Hematopoietic multipotent progenitor cell treated with erythropoietin and hydrocortisone succinate and interleukin-3 and kit ligand, for 6 days (in vitro differentiated cells): Measurements from ENCODE around the gene DNAAF3.
"Not testable (repeated sequence)": the region's sequence is repeated elsewhere in the genome, so short reads cannot be mapped to it uniquely, and the experiment has no call there.

ENCODE experiments used
- DNase-seq: peaks from one replicate; pipeline ENCODE4 v3.0.0-alpha.2; 2015

DNAAF3 gene

DNA sequence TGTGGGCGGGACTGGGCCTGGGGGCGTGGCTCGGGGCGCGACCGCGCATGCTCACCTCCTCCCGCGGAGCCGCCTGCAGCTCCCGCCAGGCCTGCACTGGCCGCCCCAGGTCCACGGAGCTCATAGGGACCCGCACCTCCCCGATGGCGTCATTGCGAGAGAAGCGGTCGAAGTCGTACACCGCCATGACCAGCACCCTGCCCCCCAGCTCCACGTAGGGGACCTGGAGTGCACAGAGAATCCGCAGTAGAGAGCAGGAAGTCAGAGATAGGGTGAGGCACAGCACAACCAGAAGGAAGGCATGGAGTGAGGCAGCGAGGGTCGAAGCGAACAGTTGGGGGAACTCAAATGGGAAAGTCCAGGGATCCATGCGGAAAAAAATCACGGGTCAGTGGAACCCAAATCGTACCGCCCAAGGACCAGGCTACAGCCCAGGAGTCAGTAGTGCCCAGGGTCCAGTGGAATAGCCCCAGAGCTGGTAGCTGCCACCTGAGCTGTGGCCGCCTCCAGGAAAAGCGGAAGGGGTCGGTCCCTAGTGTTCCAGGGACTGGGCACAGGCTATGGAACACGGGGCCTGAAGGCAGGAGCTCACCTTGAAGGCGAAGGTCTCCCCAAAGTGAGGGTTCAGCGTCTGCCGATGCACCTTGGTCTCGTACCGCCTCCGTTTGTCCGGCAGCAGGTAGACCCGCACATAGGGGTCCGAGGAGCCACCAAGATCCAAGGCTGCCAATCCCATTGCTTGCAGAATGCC, 8.9 kb upstream of the DNAAF3 start:
- DNase-seq: no peak

DNA sequence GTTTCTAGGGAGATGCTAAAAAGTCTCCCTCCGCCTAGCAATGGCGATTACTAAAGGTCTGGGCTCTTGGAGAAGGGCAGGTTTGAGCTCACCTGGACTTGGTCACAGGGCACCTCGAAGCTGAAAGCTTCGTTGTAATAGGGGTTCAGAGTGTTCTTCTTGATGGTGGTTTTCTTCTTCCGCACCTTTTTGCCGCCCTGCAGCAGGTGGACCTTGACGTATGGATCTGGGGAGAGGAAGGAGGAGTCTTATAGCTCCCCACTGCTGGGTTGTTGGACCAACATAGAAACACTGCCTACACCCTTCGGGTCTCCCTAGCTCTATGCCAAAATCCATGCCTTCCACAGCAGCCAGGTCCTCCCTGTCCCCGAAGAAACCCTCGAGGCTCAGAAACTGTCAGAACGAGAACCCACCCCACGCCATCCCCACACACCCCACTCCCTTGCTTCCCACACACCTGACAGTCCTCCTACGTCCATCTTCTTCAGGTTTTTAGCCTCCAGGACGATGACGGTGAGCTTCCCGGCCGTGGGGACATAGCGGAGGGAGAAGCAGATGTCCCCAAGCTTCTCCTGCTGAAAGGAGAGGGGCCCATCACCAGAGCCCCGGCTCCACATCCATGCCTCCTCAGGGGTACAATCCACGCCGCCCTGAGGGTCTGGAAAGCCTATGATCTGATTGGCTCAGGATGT, 8.2 kb upstream of the DNAAF3 start:
- no peak for DNase-seq

DNA sequence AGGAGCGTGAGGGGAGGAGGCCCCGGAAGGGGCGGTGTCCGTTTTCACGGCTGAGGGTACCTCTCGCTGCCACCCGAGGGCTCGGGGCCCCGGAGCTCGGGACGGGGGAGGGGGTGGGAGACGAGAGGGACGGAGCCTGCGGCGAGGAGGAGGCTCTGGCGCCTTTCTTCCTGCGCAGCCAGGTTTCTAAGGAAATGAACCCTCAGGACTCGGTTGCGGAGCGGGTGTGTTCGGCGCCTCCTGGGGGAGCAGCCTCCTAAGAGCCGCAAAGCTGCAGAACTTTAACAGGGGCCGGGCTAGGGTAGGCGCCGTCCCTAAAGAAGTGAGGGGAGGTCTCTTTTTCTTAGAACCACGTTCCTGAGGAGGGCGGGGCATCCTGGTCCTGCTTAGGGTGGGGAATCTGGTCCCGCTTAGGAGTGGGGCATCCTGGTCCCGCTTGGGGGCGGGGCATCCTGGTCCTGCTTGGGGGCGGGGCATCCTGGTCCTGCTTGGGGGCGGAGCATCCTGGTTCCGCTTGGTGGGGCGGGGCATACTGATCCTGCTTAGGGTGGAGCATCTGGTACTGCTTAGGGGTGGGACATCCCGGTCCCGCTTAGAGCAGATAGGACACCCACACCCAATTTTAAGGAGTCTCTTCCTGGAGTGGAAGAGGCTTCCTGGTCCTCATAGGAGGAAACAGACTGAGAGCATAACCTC, 7.4 kb upstream of the DNAAF3 start:
- peak; percentile 70 for DNase-seq

DNA sequence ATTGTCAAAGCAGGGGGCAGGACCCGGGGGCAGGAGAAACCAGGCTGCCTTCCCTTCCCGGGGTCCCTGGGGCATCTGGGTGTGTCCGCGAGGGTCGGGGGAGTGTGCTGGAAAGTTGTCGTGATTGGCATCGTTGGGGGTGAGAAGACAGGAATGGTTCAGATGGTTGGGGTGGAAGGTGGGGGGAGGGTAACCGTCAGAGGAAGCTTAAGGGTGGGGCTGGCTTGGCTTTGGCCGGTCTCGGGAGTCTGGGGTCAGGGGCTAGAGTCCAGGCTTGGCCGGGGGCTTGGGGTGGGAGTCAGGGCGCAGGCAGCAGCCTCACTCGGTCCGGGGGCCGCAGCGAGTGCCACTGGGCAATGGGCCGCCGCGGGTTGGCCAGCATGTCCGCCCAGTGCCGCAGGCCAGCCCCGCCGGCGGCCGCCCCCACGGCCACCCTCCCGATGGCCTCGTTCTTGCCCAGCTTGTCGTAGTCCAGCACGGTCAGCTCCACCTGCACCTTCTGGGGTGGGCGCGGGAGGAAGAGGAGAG, 6.8 kb upstream of the DNAAF3 start:
- DNase-seq: no peak

DNA sequence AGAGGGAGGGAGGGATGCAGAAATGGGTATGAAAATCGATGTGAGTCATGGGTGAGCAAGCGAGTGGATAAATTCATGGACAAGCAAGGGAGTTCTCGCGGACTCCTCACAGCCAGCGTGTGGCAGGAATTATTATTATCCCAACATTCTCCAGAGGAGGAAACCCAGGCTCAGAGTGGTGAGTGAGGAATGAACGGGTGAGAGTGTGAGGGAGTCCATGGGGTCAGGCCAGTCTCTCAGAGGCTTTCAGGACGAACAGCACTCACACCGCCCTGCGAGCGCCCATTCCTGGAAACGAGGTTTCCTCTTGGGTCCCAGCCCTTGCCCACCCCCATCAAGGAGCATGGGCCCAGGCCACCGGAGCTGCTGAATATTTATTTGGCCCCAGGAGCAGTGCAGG, 6.3 kb upstream of the DNAAF3 start:
- no peak for DNase-seq

DNA sequence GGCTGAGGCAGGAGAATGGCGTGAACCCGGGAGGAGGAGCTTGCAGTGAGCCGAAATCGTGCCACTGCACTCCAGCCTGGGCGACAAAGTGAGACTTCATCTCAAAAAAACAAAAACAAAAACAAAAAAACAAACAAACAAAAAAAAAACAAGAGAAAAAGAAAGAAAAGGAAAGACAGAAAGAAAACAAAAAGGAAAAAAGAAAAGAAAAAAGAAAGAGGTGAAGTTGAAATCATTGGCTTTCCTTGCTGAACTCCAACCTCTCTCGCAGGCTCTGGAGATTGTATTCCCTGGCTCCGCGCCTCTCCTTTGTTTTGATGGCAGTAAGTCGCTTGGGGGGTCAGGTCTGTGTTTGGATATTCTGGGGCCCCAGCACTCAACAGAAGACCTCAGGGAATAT, 5.9 kb upstream of the DNAAF3 start:
- DNase-seq: not testable (repeated sequence)

DNA sequence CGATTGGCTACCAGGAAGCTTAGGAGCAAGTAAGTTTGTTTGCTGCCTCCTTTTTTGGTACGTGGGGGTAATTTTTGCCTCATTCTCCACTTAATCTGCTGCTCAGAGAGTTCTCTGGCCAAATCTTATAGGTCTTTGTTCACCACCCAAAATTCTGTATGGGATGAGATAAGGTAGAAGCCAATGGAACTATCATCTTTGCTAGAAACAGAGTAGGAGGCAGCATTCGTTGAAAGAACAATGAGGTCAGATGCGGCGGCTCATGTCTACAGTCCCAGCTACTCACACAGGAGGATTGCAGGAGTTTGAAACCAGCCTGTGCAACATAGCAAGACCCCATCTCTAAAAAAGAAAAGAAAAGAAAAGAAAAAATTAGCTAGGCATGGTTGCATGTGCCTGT, 5.0 kb upstream of the DNAAF3 start:
- DNase-seq: no peak

DNA sequence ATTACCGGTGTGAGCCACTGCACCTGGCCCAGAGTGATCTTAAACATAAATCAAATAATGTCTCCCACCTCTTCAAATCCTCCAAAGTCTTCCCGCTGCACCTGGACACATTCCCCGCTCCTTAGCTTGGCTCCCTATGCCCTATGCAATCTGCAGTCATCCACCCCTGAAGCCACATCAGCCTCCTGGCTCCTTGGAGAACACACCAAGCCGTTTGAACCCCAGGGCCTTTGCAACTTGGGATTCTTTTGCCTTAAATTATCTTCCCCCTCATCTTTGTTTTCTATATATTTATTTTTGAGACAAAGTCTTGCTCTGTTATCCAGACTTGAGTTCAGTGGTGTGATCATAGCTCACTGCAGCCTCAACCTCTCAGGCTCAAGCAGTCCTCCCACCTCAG, 2.7 kb upstream of the DNAAF3 start:
- DNase-seq: no peak

DNA sequence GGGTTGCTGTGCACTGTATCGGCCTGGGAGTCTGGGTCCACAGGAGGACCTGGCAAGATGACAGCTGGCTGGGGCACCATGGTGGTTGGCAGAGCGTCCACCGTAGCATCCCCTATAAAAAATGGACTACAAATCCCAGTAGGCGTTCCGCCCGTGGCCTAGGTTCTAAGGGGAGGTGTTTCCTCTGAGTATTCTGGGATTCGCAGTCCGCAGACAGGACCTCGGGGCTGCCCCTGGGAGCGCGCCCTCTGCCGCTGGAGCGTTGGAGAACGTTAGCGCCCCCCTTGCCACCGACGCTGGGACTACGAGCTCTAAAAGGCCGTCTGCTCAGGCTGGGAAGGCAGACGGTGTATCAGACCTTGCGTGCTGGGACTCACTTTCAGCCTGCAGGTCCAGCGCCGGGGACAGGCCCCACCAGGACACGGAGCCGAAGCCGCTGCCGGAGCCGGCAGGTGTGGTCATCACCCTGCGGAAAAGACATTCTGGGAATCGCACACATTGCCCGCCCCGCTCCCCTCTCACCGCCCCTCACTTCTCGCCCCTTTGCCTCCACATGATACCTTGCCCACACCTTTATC, 372 bp downstream of the DNAAF3 start:
- peak; percentile 93 for DNase-seq

DNA sequence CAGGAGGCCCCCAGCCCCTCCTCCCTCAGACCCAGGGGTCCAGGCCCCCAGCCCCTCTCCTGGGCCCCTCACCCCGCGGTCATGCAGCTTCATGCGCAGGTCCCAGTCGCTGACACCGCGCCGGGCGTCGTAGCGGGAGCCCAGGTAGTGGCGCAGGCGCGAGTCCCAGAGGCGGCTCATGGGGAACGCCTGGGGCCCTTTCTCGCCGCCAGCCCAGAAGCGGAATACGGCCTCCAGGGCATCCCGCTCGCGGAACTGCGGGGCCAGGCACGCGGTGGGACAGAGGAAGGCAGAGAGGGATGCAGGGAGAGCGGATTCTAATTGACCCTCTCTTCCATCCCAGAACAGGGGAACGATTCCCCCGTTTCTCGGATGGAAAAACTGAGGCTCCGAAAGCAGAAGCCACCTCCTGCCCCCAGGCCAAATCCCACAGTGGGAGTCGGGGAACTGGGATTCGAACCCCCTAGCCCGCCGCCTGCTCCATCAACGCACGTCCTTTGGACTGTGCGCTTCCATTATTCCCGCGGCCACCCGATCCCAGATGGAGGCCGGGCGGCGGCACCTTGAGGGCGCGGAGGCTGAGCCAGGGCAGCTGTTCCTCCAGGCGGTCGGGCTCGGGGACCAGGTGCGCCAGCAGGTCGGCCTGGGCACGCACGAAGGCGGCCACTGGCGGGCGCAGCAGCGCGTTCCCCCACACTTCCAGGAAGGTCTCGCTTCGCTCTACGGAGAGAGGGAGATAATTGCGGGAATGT, 4.7 kb downstream of the DNAAF3 start:
- DNase-seq: no peak

DNA sequence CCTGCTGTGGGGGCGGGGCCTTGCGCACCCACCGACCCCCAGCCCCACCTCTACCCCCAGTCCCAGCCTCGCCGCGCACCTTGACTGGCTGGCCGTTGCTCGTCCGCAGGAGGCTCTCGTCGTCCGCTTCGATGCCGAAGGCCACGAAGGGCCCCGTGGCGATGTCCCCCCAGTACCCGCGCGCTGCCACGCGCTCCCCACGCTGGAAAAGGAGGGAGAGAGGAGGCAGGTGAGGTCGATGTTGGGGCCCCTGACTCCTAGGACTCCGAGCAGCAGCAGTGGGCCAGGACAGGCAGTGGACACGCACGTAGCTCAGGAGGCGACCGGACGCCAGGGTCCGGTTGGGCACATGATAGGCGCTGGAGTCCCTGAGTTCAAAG, 5.4 kb downstream of the DNAAF3 start:
- DNase-seq: no peak

DNA sequence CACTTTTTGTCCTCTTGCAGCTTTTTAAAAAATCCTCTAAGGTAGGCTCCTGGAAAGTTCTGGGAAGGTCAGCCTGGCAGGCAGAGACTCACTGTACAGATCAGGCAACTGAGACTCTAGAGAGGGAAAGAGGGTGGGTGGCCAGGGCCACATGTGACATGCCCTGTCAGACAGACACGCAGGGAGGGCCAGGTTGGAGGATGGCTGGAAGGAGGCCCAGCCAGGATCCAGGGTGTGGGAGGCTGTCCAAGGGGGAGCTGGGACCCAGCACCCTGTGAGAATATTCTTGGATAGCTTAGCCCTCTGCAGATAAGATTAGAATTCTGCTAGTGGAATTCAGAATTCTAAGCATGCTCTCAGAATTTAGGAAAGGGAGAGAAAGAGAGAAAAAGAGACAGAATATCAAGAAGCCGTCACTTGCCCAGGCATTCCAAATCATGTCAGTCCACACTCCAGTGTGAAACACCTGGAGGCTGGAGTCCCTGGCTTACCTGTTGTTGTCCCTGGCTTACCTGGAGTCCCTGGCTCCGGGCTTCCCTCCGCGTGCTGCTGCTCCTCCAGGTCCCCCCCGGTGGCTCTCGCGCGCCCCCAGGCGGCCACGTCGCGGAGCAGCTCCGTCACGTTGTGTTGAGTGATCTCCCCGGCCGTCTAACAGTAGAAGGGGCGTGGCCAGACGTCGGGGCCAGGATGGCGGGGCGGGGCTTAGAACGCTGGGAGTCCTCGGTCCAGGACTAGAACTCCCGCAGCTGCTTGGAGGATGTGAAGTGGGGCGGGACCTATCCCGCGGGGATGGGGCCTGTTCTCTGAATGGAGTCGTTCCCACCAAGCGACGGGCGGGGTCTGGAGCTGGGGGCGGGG, 6.1 kb downstream of the DNAAF3 start:
- peak; percentile 98 for DNase-seq

DNA sequence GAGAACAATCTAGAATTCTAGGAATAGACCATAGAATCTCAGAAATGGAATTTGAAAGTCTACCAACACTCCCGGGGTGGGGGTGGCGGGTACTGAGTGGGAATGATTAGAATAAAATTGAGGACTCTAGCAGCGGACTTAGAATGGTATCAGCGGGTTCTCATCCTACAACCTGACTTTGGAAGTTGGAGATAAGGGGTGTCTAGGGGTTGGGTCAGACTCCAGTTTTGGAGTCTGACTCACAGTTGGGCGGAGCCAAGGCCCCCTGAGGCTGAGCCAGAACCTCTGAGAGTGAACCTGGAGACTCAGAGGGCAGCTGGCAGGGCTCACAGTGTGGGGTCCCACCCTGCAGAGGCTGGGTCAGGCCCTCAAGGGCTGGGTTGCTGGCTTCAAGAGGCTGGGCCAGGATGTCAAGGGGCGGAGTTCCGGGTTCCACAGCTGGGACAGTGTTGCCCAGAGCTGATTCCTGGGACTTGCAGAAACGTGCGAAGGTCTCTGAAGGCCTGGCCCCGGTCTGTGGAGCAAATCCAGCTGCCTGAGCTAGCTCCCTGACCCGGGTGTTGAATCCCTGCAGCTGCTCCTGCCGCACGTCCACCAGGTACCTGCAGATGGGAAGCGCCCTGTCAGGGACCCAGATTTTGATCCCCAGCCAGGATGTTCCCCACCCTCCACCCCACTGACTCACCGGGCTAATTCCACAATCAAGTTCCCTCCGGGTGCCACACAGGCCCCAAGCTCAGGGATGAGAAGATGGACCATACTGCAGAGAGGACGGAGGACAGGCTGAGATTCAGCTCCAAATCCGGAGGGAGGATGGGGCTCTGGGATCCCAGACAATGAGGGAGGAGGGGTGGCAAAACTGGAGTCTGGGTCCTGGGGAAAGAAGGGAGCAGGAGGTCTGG, 7.3 kb downstream of the DNAAF3 start:
- DNase-seq: peak; percentile 97

DNA sequence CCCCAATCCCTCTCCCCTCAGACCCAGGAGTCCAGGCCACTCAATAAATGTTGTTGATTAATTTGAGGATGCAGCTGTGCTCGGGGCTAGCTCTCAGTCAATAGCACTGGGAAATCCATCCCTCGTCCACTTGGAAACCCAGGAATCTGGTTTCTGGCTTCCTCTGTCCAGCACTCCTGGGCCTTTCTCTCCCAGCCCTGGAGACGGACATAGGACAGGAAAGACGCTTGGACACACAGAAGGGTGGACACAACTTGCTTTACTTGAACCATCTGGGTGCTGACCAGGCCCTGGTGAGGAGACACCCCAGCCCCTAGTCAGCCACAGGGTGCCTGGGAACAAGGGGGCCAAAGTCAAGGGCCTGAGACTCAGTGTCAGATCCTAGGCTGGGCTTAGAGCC, 8.0 kb downstream of the DNAAF3 start:
- no peak for DNase-seq

DNA sequence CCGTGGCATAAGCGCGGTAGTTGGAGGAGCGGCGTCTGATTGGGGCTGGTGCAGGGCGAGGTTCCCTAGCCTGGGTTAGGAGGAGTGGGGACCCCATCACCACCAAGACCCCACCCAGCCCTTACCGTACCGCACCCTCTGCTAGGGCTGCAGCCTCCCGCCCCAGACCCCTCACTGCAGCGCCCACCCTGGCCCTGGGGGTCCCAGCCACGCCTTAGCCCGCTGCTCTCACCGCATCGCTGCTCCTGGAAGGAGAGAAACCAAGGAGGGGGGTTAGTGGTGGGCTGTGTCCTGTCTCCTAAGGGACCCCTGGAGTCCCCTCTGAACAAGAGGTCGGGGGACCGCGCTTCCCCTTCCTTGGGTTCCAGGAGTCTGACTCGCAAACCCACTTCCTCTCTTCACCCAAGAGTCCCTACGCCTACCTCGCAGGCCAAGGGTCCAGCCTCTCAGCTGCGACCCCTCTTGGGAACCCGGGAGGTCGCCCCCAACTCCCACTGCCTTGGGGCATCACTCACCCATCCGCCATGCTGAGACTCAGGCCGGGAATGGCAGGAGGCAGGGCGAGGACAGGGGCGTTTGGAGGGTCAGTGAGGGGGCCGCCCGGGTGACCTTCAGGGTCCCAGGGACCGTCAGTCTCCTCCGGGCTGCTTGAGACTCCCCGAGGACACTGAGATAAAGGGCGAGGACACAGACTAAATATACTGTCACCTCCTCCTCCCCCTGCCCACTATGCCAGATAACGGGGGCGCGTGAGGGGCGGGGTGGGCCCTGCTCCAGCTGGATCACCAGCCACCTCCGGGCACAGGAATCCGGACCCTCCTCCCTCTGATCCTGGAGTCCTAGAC, 9.1 kb downstream of the DNAAF3 start, which contains the start of gene TNNI3:
Gene TNNI3 (minus strand): TSS at position 669 of the 845 bp plus-strand sequence. CDS start 143 bp downstream, at position 526.
- no peak for DNase-seq

DNA sequence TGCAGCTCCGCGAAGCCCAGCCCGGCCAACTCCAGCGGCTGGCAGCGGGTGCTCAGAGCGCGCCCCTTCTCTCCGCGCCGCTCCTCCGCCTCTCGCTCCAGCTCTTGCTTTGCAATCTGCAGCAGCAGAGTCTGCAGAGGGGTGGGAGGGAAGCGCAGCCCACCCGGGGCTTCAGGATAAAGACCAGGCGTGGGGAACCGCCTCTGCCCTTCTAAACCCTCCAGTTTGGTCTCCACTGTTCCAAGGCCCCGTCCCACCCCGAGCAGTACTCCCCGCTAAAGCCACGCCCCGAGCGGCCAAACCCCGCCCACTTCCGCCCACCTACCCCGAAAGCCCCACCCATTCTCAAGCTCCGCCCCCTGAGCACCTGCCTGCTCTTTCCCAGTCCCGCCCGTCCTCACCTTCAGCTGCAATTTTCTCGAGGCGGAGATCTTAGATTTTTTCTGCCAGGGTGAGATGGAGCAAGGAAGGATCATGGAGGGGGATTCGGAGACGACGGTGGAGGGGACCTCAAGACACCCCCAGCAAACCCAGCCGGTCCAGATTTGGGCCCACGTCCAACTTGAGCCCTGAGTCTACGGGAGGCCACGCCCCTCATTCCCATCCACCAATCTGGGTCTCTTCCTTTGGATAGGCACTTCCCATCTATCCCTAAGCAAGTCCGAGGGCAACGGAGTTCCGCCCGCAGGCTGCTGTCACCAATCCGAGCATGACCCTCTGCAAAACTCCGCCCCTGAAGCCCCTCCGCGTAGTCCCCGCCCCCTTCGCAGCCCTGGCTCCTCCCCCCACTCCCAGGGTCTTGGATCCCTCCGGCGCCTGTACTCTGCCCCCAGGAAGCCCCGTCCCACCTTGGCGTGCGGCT, 10.0 kb downstream of the DNAAF3 start:
- peak; percentile 51 for DNase-seq

DNA sequence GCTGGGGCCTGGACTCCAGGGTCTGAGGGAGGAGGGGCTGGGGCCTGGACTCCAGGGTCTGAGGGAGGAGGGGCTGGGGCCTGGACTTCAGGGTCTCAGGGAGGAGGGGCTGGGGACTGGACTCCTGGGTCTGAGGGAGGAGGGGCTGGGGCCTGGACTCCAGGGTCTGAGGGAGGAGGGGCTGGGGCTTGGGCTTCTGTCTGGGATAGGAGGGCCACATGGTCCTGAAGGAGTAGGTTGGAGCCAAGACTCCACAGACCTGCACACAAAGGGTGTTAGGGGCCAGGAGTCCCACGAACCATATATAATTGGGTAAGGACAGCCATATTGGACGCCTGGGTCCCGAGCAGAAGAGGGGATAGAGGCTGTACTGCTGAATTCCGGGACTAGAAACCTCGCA, 10.6 kb downstream of the DNAAF3 start:
- not testable (repeated sequence) for DNase-seq

DNA sequence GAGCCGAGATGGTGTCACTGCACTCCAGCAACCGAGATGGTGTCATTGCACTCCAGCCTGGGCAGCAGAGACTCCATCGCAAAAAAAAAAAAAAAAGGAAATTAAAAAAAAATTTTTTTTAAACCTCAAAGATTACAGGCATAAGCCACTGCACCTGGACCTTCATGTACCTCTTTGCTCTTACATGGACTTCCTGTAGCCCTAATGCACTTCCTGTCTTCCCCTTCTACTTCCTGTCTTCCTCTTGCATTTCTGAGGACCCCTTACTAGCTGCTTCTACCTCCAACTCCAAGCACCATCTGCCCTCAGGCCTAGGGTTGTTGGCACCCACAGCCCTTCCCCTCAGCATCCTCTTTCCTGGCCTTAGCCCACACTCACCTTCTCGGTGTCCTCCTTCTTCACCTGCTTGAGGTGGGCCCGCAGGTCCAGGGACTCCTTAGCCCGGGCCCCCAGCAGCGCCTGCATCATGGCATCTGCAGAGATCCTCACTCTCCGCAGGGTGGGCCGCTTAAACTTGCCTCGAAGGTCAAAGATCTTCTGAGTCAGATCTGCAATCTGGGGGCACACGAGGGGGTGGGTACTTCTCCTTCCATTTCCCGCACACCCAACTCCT, 12.7 kb downstream of the DNAAF3 start:
- DNase-seq: no peak
